Peyer's patch (tissue), 4 donors: Measurements from ENCODE around the gene TRIB2. TPM values are rescaled to one million over a fixed set of nuclear protein-coding genes. Genes with fewer than 3 reads are reported as not detected.

Source experiments
- DNase-seq, 3 donors: peaks; one replicate each; pipeline ENCODE4 v3.0.0-alpha.2; 2017 to 2019
- H3K27ac ChIP-seq, 4 donors: fragments of 200-600 bp; sonication (generic); one replicate each; pipeline ENCODE4 v1.5.1; 2016 to 2019
- H3K27me3 ChIP-seq, 2 donors: fragments of 200-600 bp; sonication (generic); one replicate each; pipeline ENCODE4 v1.5.1; 2019
- H3K36me3 ChIP-seq, 3 donors: fragments of 200-600 bp; sonication (generic); one replicate each; pipeline ENCODE4 v1.5.1; 2016 to 2019
- H3K4me1 ChIP-seq, 4 donors: fragments of 200-600 bp; sonication (generic); one replicate each; pipeline ENCODE4 v1.5.1; 2016 to 2019
- H3K4me3 ChIP-seq, 4 donors: fragments of 200-600 bp; sonication (generic); 1 replicate in 3 of 4; 2 replicates in 1 of 4; pipeline ENCODE4 v1.5.1; 2016 to 2019; ENCODE audit warnings: mild to moderate bottlenecking in 1 of 4
- H3K9me3 ChIP-seq, 4 donors: fragments of 200-600 bp; sonication (generic); one replicate each; pipeline ENCODE4 v1.5.1; 2016 to 2019; ENCODE audit warnings: mild to moderate bottlenecking in 1 of 4
- CTCF ChIP-seq, 6 experiments: fragments of 450-650 bp in 4 of 6; fragments of 200-600 bp in 2 of 6; sonication (generic) in 1 of 6; IDR thresholded peaks; one replicate each; pipeline ENCODE4 v1.5.1; 2017 to 2019; ENCODE audit warnings: antibody characterized with exemption in 6 of 6, mild to moderate bottlenecking in 3 of 6, moderate library complexity in 1 of 6
- POLR2A ChIP-seq, 2 donors: fragments of 450-650 bp; IDR thresholded peaks; one replicate each; pipeline ENCODE4 v1.5.1; 2017; ENCODE audit warnings: antibody characterized with exemption in 2 of 2, mild to moderate bottlenecking in 2 of 2, moderate library complexity in 2 of 2
- total RNA-seq, 4 donors: library from RNA; depleted of rRNA; stranded (reverse); fragments of >200 nt; gene quantifications; one replicate each; pipeline ENCODE4 v1.1.0, GENCODE V29; 2016

The TRIB2 gene
- total RNA-seq, 4 donors from 2014 or later: 6.8 to 58.6 (median 12.6) TPM

- no peak for DNase-seq
- Histone ChIP-seq H3K27ac (peak overlapping the region in 2 of 4 donors; percentile 12 to 67), H3K4me3 (no peak overlapping the region), H3K9me3 (no peaks in the 10 kb centered on the region), H3K4me1 (peaks cover 0 to 15% (median 14%) of the 10 kb centered on the region in 4 donors), H3K27me3 (no peaks in the 10 kb centered on the region), H3K36me3 (peaks cover 0 to 7% (median 0%) of the 10 kb centered on the region in 3 donors)
- TF ChIP-seq POLR2A (IDR thresholded peaks at IDR 0.05) (no peak), CTCF (IDR thresholded peaks at IDR 0.05) (no peak)
Observed at GRCh38 chr2:12727065-12727464, 10.3 kb downstream of the TRIB2 start.

GRCh38 chr2:12727641-12728040, 10.9 kb downstream of the TRIB2 start:
- TF ChIP-seq CTCF (IDR thresholded peaks at IDR 0.05) (no peak), POLR2A (IDR thresholded peaks at IDR 0.05) (no peak)
- peak in 1 of 3 donors; percentile 34 for DNase-seq
- H3K36me3 ChIP-seq: peaks cover 0 to 7% (median 0%) of the 10 kb centered on the region in 3 donors
- H3K4me1 ChIP-seq: peaks cover 0 to 17% (median 14%) of the 10 kb centered on the region in 4 donors
- peak overlapping the region in 3 of 4 donors; percentile 12 to 67 (median 42) for H3K27ac ChIP-seq
- H3K9me3 ChIP-seq: no peaks in the 10 kb centered on the region
- no peaks in the 10 kb centered on the region for H3K27me3 ChIP-seq
- no peak overlapping the region for H3K4me3 ChIP-seq

- Histone ChIP-seq H3K4me3 (peak overlapping the region in 1 of 4 donors; percentile 24), H3K27me3 (no peaks in the 10 kb centered on the region), H3K27ac (peak overlapping the region in 3 of 4 donors; percentile 12 to 67 (median 42)), H3K36me3 (peaks cover 0 to 7% (median 0%) of the 10 kb centered on the region in 3 donors), H3K4me1 (peaks cover 0 to 19% (median 14%) of the 10 kb centered on the region in 4 donors), H3K9me3 (no peaks in the 10 kb centered on the region)
- TF ChIP-seq POLR2A (IDR thresholded peaks at IDR 0.05) (no peak), CTCF (IDR thresholded peaks at IDR 0.05) (no peak)
- peak in 2 of 3 donors; percentile 84 to 85 for DNase-seq
Observed at GRCh38 chr2:12728221-12728777, 11.6 kb downstream of the TRIB2 start.

GRCh38 chr2:12730265-12730664, 13.5 kb downstream of the TRIB2 start:
- no peak overlapping the region for H3K27ac ChIP-seq
- H3K4me3 ChIP-seq: no peak overlapping the region
- H3K9me3 ChIP-seq: no peaks in the 10 kb centered on the region
- TF ChIP-seq CTCF (IDR thresholded peaks at IDR 0.05) (no peak), POLR2A (IDR thresholded peaks at IDR 0.05) (no peak)
- peaks cover 0 to 7% (median 0%) of the 10 kb centered on the region in 3 donors for H3K36me3 ChIP-seq
- H3K4me1 ChIP-seq: peaks cover 0 to 19% (median 14%) of the 10 kb centered on the region in 4 donors
- H3K27me3 ChIP-seq: no peaks in the 10 kb centered on the region
- DNase-seq: no peak

- H3K36me3 ChIP-seq: peaks cover 0 to 7% (median 0%) of the 10 kb centered on the region in 3 donors
- no peak overlapping the region for H3K4me3 ChIP-seq
- no peak for TF ChIP-seq CTCF (IDR thresholded peaks at IDR 0.05)
- no peak for TF ChIP-seq POLR2A (IDR thresholded peaks at IDR 0.05)
- no peaks in the 10 kb centered on the region for H3K27me3 ChIP-seq
- no peaks in the 10 kb centered on the region for H3K9me3 ChIP-seq
- DNase-seq: no peak
- peaks cover 0 to 15% (median 12%) of the 10 kb centered on the region in 4 donors for H3K4me1 ChIP-seq
- H3K27ac ChIP-seq: no peak overlapping the region
Observed at GRCh38 chr2:12731701-12732280, 15.1 kb downstream of the TRIB2 start.
